Stimulated activated CD8-positive, alpha-beta memory T cell treated with anti-CD3 and anti-CD28 coated beads, Interleukin-12 subunit alpha, Interleukin-12 subunit beta, amount 100 ng/mL, for 24 hours (primary cell): ENCODE data around the gene SULT1B1.

Experiments used
- DNase-seq: peaks from one replicate; pipeline ENCODE4 v3.0.0-alpha.2; 2020; ENCODE audit errors: extremely low read depth

SULT1B1 gene

GRCh38 chr4:69697536-69698242 lies 62.7 kb downstream of the SULT1B1 start:
- no peak for DNase-seq

DNA sequence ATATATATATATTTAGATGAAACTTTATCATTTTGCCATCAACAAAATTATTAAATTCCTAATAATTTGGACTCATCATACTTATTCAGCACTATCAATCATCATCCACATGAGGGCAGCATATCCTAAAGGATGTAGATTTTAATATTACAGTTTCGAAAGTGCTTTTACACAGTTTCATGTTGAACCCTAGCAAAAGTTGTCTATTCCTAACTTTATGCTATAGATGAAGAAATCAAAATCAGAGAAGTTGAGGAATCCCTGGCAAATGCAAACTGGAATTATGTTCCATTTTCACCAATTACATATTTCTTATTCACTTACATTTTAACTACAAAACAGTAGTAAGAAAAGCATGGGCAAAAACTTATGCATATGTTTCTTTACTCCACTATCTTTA lies 70.8 kb downstream of the SULT1B1 start:
- no peak for DNase-seq

GRCh38 chr4:69684804-69685203 lies 75.6 kb downstream of the SULT1B1 start:
- DNase-seq = no peak
